ENCODE measurements around the gene DENND1A.
"Not testable (repeated sequence)": the region's sequence is repeated elsewhere in the genome, so short reads cannot be mapped to it uniquely, and the experiment has no call there.

Gene DENND1A

GRCh38 chr9:123342247-123342646 lies 587.7 kb downstream of the DENND1A start:
- no peak for DNase-seq (ENCODE audit: low read depth in 2 of 2)

GRCh38 chr9:123341816-123342215 lies 588.1 kb downstream of the DENND1A start:
- no peak for DNase-seq (ENCODE audit: low read depth in 2 of 2)

DNA sequence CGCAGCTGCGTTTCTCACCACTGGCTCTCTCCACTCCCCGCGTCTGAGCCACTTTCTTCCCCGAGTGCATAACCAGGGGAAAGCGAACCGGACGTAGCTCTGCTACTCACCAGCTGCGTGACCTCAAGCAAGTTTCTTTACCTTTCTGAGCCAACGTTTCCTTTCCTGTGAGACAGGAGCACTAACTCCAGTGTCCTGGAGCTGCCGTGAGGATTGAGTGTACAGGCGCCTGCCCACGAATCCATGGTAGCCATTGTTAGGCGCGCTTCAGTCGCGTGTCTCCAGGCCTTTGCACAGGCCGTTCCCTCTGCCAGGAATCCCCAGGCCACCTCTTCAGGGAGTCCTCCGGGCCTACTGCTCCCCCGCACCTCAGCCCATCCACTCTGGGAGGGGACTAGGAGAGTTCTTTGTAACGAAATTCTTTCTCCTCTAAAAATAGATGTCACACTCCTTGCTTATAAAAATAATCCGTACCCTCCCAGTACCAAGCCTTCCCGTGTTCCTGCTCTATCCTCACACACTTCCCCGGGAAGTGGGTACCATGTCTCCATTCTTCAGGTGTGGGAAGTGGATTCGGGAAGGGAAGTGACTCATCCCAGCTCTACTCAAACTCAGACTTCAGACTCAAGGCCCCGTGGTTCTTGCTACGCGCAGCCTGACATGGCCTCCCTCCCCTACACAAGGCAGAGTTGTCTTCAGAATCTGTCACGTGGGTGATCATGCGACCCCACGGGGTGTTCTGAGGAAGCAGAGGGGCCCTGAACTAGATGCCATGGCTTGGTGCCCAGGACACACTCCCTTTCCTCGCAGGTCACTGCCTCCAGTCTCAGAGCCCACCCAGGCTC lies 590.0 kb downstream of the DENND1A start:
- DNase-seq (ENCODE audit: low read depth in 2 of 2), result peak; percentile 47 to 56

GRCh38 chr9:123338710-123339665 lies 590.9 kb downstream of the DENND1A start:
- DNase-seq (ENCODE audit: low read depth in 2 of 2), result peak; percentile 67

- no peak for DNase-seq (ENCODE audit: low read depth in 2 of 2)
These were observed 592.0 kb downstream of the DENND1A start for GRCh38 chr9:123337971-123338370.

DNA sequence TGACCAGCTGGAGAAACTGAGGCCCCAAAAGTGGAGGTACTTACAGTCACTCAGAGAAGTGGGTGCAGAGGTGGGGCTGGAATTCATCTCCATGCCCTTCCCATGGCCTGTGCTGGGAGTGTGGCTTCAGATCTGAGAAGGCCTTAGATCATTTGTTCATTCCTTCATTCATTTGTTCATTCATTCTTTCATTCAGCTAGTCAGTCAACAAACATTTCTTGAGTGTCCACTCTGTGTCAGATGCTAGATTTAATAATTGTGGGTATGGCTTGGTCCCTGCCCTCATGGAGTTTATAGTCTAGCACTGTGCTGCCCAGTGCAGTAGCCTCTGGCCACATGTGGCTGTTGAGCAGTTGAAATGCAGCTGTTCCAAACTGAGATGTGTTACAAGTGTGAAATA lies 593.0 kb downstream of the DENND1A start:
- DNase-seq (ENCODE audit: low read depth in 2 of 2), result no peak

DNA sequence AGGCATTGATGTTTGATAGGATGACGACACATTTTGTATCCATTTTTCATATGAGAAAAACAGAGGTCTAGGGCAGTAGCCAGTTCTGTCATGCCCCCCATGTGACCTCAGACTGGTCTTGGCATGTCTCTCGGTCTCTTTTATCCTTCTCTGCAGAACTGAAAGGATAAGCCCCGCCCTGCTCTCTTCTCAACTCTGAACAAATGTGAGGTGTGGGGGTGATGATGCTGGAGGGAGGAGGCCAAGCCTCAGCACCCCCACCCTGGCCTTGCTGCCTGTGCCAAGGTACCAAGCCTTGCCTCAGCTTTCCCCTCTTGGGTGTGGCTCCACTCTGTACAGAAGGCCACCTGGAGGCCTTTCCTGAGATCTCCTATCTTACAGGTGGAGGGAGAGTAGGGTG lies 593.5 kb downstream of the DENND1A start:
- no peak for DNase-seq (ENCODE audit: low read depth in 2 of 2)

DNA sequence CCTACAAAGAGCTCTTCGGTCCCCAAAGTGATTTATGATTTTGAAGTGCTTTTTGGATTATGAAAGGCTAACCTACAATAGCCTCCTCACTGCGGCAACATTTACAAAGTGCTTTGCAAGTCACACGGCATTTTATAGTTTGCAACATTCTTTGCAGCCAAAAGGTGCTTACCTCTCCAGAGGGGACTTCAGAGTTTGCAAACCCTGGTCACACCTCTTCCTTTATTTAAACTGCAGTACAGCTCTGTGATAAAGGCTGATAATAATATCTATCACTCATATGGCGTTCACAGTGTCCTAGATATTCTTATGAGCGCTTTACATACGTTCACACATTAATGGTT lies 594.0 kb downstream of the DENND1A start:
- DNase-seq (ENCODE audit: low read depth in 2 of 2), result no peak

DNA sequence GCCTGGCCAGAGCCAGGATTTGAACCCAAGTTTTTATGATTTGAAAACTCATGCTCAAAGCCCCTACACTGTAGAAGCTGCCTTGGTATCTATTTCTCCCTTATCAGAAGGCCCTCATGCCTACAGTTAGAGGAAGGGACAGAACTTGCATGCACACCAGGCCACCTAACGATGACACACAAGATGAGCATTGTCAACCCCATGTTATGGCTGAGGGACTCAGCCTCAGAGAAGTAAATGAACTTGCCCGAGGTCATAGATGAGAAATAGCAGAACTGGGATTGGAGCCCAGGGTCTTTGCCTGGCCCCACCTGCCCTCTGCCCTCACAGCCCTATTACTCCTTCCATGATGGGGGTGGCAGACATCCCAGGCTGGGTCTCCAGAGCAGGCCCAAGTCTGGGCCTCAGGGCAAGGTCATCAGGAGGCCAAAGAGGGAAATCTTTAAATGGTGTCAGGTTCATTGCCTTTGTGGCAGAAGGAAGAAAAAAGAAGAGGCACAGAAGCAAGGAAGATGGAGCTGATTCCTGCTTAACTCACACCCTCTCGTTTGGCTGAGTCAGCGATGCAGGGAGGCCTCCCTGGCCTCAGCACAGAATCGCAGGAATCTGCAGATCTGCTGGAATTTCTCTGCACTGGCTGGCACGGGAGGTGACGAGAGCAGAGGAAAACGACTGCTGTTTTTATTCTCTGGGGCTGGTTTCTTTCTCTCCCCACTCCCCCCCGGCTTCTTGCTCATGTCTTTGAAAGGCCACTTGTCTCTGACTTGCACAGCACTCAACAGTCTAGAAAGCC lies 594.5 kb downstream of the DENND1A start:
- DNase-seq (ENCODE audit: low read depth in 2 of 2), result no peak

DNA sequence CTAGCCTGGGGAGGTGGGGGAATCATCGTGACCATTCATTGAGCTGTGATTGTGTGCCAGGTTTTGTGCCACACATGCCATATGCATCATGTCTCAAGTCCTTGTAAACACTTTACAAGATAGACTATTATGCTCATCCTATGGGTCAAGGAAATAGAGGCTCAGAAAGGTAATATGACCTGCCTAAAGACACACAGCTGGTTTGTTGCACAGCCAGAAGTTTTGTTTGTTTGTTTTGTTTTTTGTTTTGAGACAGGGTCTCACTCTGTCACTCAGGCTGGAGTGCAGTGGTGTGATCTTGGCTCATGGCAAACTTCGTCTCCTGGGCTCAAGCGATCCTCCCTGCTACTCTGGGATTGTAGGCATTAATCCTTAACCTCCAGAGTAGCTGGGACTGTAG lies 595.3 kb downstream of the DENND1A start:
- no peak for DNase-seq (ENCODE audit: low read depth in 2 of 2)

GRCh38 chr9:123333058-123333669 lies 596.8 kb downstream of the DENND1A start:
- DNase-seq (ENCODE audit: low read depth in 2 of 2), result not testable (repeated sequence)

- DNase-seq (ENCODE audit: low read depth in 2 of 2), result no peak
These were observed 598.4 kb downstream of the DENND1A start for GRCh38 chr9:123331346-123332060.

All from stimulated activated CD8-positive, alpha-beta memory T cell treated with anti-CD3 and anti-CD28 coated beads, Interleukin-2, amount 100 ng/mL, for 48 hours (primary cell).